Endodermal cell (in vitro differentiated cells): ENCODE measurements around the gene LAYN. TPM values are rescaled to one million over a fixed set of nuclear protein-coding genes. Genes with fewer than 3 reads are reported as not detected.

Source experiments
- DNase-seq: peaks from one replicate; pipeline ENCODE4 v3.0.0-alpha.2; 2017
- H3K27ac ChIP-seq: 2 replicates; pipeline ENCODE4 v1.5.1; 2013; ENCODE audit warnings: mild to moderate bottlenecking, low read depth, low read length, moderate library complexity
- H3K27me3 ChIP-seq: 2 replicates; pipeline ENCODE4 v1.6.1; 2013; ENCODE audit warnings: mild to moderate bottlenecking, low read length, moderate library complexity; ENCODE audit not compliant: insufficient read depth, control insufficient read depth, poor library complexity, severe bottlenecking
- H3K36me3 ChIP-seq: 2 replicates; pipeline ENCODE4 v1.7.0; 2013; ENCODE audit warnings: mild to moderate bottlenecking, low read length, moderate library complexity; ENCODE audit not compliant: control insufficient read depth, insufficient read depth
- H3K4me1 ChIP-seq: one replicate; pipeline ENCODE4 v1.7.0; 2013; ENCODE audit warnings: low read length; ENCODE audit not compliant: control insufficient read depth, insufficient read depth
- H3K4me3 ChIP-seq: 2 replicates; pipeline ENCODE4 v1.5.1; 2013; ENCODE audit warnings: mild to moderate bottlenecking, low read length, moderate library complexity
- H3K9ac ChIP-seq: 2 replicates; pipeline ENCODE4 v1.6.1; 2013; ENCODE audit warnings: mild to moderate bottlenecking, low read length, moderate library complexity; ENCODE audit not compliant: poor library complexity, severe bottlenecking; ENCODE audit errors: extremely low read depth
- H3K9me3 ChIP-seq: 2 replicates; pipeline ENCODE4 v1.6.1; 2013; ENCODE audit warnings: mild to moderate bottlenecking, low read length, moderate library complexity; ENCODE audit not compliant: control insufficient read depth
- H3K27ac Mint-ChIP-seq: 2 replicates; pipeline ENCODE4 v1.8.0; 2020; ENCODE audit warnings: mixed read lengths
- H3K27me3 Mint-ChIP-seq: 2 replicates; pipeline ENCODE4 v1.8.0; 2021; ENCODE audit warnings: mild to moderate bottlenecking, mixed read lengths; ENCODE audit not compliant: insufficient read depth
- H3K36me3 Mint-ChIP-seq: 2 replicates; pipeline ENCODE4 v1.8.0; 2020; ENCODE audit warnings: low read depth, mixed read lengths
- H3K4me1 Mint-ChIP-seq: 2 replicates; pipeline ENCODE4 v1.8.0; 2020; ENCODE audit warnings: mixed read lengths
- H3K4me3 Mint-ChIP-seq: 2 replicates; pipeline ENCODE4 v1.8.0; 2020; ENCODE audit warnings: mild to moderate bottlenecking, moderate library complexity, mixed read lengths
- H3K9me3 Mint-ChIP-seq: 2 replicates; pipeline ENCODE4 v1.8.0; 2020; ENCODE audit warnings: mild to moderate bottlenecking, mixed read lengths
- CTCF ChIP-seq: fragments of 200-600 bp; sonication (generic); conservative IDR thresholded peaks from 2 replicates; pipeline ENCODE4 v1.5.0; 2021; ENCODE audit warnings: antibody characterized with exemption, mild to moderate bottlenecking
- WGBS, 2 experiments: methylation state at CpG; one replicate each; pipeline versions ENCODE4 v1.1.5 to v1.1.7; 2013; ENCODE audit warnings: missing lambda C conversion rate in 2 of 2, mixed read lengths in 1 of 2; ENCODE audit not compliant: insufficient coverage in 1 of 2, insufficient read length in 1 of 2; 5-methylcytosine and 5-hydroxymethylcytosine counted together
- total RNA-seq, 2 donors: library from RNA; stranded (reverse); fragmentation: NEBNext Ultra II Directional in 1 of 2; extraction: Animal tissue kit (Norgen Biotek cat#: 25700) in 1 of 2; gene quantifications; 2 replicates in 1 of 2; 3 replicates in 1 of 2; pipeline ENCODE4 v1.2.1, GENCODE V29; 2021

Gene LAYN
- total RNA-seq, 2 donors from 2014 or later, result 1.1 to 1.5 TPM

- Histone ChIP-seq H3K9me3 (no peaks in the 10 kb centered on the region), H3K27me3 (peaks cover 6% of the 10 kb centered on the region), H3K4me1 (no peaks in the 10 kb centered on the region), H3K4me3 (peak within 1 kb of the TSS; percentile 98), H3K27ac (peak within 1 kb of the TSS; percentile 81), H3K9ac (peak within 1 kb of the TSS; percentile 86), H3K36me3 (no peaks in the 10 kb centered on the region)
- peak within 1 kb of the TSS; percentile 91 for H3K27ac Mint-ChIP-seq
- H3K4me1 Mint-ChIP-seq, result peaks cover 16% of the 10 kb centered on the region
- no peaks in the 10 kb centered on the region for H3K9me3 Mint-ChIP-seq
- no peaks in the 10 kb centered on the region for H3K36me3 Mint-ChIP-seq
- H3K27me3 Mint-ChIP-seq, result peaks cover 33% of the 10 kb centered on the region
- peak within 1 kb of the TSS; percentile 70 for H3K4me3 Mint-ChIP-seq
- peak; percentile 94 for TF ChIP-seq CTCF
- WGBS, 2 experiments, result 0% methylated on average over 13 to 100 of the region's 100 CpGs
- peak; percentile 97 for DNase-seq
Observed at GRCh38 chr11:111601979-111602864, 61.7 kb downstream of the LAYN start, which contains the start of gene SIK2. TSS of gene SIK2 (plus strand) at chr11:111602449. CDS start at chr11:111602564, 115 bp downstream.

GRCh38 chr11:111602865-111603610 lies 62.5 kb downstream of the LAYN start:
- Histone ChIP-seq H3K36me3 (no peaks in the 10 kb centered on the region), H3K4me1 (no peaks in the 10 kb centered on the region), H3K27me3 (peaks cover 6% of the 10 kb centered on the region), H3K27ac (peak overlapping the region; percentile 81), H3K4me3 (peak overlapping the region; percentile 98), H3K9me3 (no peaks in the 10 kb centered on the region), H3K9ac (peak overlapping the region; percentile 86)
- Mint-ChIP-seq H3K36me3 (no peaks in the 10 kb centered on the region), H3K27ac (peak overlapping the region; percentile 91), H3K4me3 (peak overlapping the region; percentile 70), H3K9me3 (no peaks in the 10 kb centered on the region), H3K4me1 (peaks cover 16% of the 10 kb centered on the region), H3K27me3 (peaks cover 28% of the 10 kb centered on the region)
- 2 to 3% methylated on average over 10 to 44 of the region's 44 CpGs for WGBS, 2 experiments
- DNase-seq, result peak; percentile 83
- no peak for TF ChIP-seq CTCF

- 30 to 31% methylated on average over 7 of the region's 7 CpGs for WGBS, 2 experiments
- Mint-ChIP-seq H3K9me3 (no peaks in the 10 kb centered on the region), H3K4me3 (peak overlapping the region; percentile 70), H3K27ac (peak overlapping the region; percentile 71), H3K4me1 (peaks cover 16% of the 10 kb centered on the region), H3K36me3 (no peaks in the 10 kb centered on the region), H3K27me3 (peaks cover 27% of the 10 kb centered on the region)
- Histone ChIP-seq H3K4me1 (no peaks in the 10 kb centered on the region), H3K27ac (peak overlapping the region; percentile 50), H3K27me3 (peaks cover 6% of the 10 kb centered on the region), H3K9ac (peak overlapping the region; percentile 86), H3K36me3 (no peaks in the 10 kb centered on the region), H3K9me3 (no peaks in the 10 kb centered on the region), H3K4me3 (peak overlapping the region; percentile 98)
- no peak for TF ChIP-seq CTCF
- DNase-seq, result no peak
Observed at GRCh38 chr11:111603611-111604130, 63.2 kb downstream of the LAYN start.
